ENCODE results near the gene IAH1. TPM values are rescaled to one million over a fixed set of nuclear protein-coding genes. Genes with fewer than 3 reads are reported as not detected.

Gene IAH1
- total RNA-seq, 1 donor, result 51.7 TPM

GRCh38 chr2:9519250-9519649, 44.9 kb downstream of the IAH1 start:
- H3K4me3 ChIP-seq (ENCODE audit: low read depth, low read length), result no peak overlapping the region
- DNase-seq (ENCODE audit: low read depth), result no peak
- TF ChIP-seq, protein P1, sequence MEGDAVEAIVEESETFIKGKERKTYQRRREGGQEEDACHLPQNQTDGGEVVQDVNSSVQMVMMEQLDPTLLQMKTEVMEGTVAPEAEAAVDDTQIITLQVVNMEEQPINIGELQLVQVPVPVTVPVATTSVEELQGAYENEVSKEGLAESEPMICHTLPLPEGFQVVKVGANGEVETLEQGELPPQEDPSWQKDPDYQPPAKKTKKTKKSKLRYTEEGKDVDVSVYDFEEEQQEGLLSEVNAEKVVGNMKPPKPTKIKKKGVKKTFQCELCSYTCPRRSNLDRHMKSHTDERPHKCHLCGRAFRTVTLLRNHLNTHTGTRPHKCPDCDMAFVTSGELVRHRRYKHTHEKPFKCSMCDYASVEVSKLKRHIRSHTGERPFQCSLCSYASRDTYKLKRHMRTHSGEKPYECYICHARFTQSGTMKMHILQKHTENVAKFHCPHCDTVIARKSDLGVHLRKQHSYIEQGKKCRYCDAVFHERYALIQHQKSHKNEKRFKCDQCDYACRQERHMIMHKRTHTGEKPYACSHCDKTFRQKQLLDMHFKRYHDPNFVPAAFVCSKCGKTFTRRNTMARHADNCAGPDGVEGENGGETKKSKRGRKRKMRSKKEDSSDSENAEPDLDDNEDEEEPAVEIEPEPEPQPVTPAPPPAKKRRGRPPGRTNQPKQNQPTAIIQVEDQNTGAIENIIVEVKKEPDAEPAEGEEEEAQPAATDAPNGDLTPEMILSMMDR (IDR thresholded peaks at IDR 0.05; ENCODE audit: insufficient read depth, low read length), result no peak

DNA sequence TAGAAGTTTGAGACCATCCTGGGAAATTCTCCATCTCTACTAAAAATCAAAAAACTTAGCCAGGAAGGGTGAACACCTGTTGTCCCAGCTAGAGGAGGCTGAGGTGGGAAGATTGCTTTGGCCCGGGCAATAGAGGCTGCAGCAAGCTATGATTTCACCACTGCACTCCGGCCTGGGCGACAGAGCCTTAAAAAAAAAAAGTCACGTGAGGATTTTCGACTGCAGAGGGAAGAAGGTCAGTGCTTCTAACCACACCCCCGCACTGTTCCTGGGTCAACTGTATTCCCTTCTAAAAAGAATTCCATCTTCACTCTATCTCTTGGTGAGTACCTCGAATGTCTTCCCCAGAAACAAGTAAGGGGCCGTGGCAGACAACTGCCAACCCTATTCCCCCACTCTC, 49.9 kb downstream of the IAH1 start:
- no peak overlapping the region for H3K4me3 ChIP-seq (ENCODE audit: low read depth, low read length)
- no peak for DNase-seq (ENCODE audit: low read depth)
- TF ChIP-seq, protein P1 (IDR thresholded peaks at IDR 0.05; ENCODE audit: insufficient read depth, low read length), result no peak

GRCh38 chr2:9525266-9525665, 50.9 kb downstream of the IAH1 start:
- TF ChIP-seq, protein P1 (IDR thresholded peaks at IDR 0.05; ENCODE audit: insufficient read depth, low read length), result no peak
- DNase-seq (ENCODE audit: low read depth), result no peak
- no peak overlapping the region for H3K4me3 ChIP-seq (ENCODE audit: low read depth, low read length)

GRCh38 chr2:9527995-9528787, 53.8 kb downstream of the IAH1 start:
- no peak overlapping the region for H3K4me3 ChIP-seq (ENCODE audit: low read depth, low read length)
- TF ChIP-seq, protein P1 (IDR thresholded peaks at IDR 0.05; ENCODE audit: insufficient read depth, low read length), result no peak
- no peak for DNase-seq (ENCODE audit: low read depth)

- no peak overlapping the region for H3K4me3 ChIP-seq (ENCODE audit: low read depth, low read length)
- TF ChIP-seq, protein P1 (IDR thresholded peaks at IDR 0.05; ENCODE audit: insufficient read depth, low read length), result no peak
- DNase-seq (ENCODE audit: low read depth), result no peak
Measured at GRCh38 chr2:9532421-9532820, 58.1 kb downstream of the IAH1 start.

- TF ChIP-seq, protein P1 (IDR thresholded peaks at IDR 0.05; ENCODE audit: insufficient read depth, low read length), result no peak
- no peak overlapping the region for H3K4me3 ChIP-seq (ENCODE audit: low read depth, low read length)
- no peak for DNase-seq (ENCODE audit: low read depth)
Measured at GRCh38 chr2:9533663-9534062, 59.3 kb downstream of the IAH1 start.

- no peak overlapping the region for H3K4me3 ChIP-seq (ENCODE audit: low read depth, low read length)
- TF ChIP-seq, protein P1 (IDR thresholded peaks at IDR 0.05; ENCODE audit: insufficient read depth, low read length), result no peak
- no peak for DNase-seq (ENCODE audit: low read depth)
Measured at GRCh38 chr2:9535177-9535576, 60.8 kb downstream of the IAH1 start.
